GM23248 (cell line): ENCODE results near the gene GET3. TPM values are rescaled to one million over a fixed set of nuclear protein-coding genes. Genes with fewer than 3 reads are reported as not detected.

Source experiments
- DNase-seq: peaks from one replicate; pipeline ENCODE4 v3.0.0-alpha.2; 2015
- H2AFZ ChIP-seq: fragments of 200-600 bp; sonication (generic); 2 replicates; pipeline ENCODE4 v1.6.1; 2016; ENCODE audit warnings: antibody characterized with exemption
- H3F3A ChIP-seq: fragments of 200-600 bp; sonication (generic); 2 replicates; pipeline ENCODE4 v1.6.1; 2016; ENCODE audit warnings: mild to moderate bottlenecking, antibody characterized with exemption, mixed run types; ENCODE audit not compliant: insufficient read depth
- H3K27ac ChIP-seq: fragments of 200-600 bp; sonication (generic); 2 replicates; pipeline ENCODE4 v1.5.1; 2016; ENCODE audit warnings: mild to moderate bottlenecking
- H3K27me3 ChIP-seq: fragments of 200-600 bp; sonication (generic); replicated peaks from 2 replicates; pipeline ENCODE4 v1.6.1; 2016; ENCODE audit warnings: mild to moderate bottlenecking; ENCODE audit not compliant: insufficient read depth
- H3K36me3 ChIP-seq: fragments of 200-600 bp; sonication (generic); 2 replicates; pipeline ENCODE4 v1.6.1; 2016; ENCODE audit warnings: low read depth, mild to moderate bottlenecking
- H3K4me1 ChIP-seq: fragments of 200-600 bp; sonication (generic); 2 replicates; pipeline ENCODE4 v1.6.1; 2016; ENCODE audit warnings: mild to moderate bottlenecking; ENCODE audit not compliant: insufficient read depth
- H3K4me2 ChIP-seq: fragments of 200-600 bp; sonication (generic); one replicate; pipeline ENCODE4 v1.6.1; 2016; ENCODE audit warnings: mild to moderate bottlenecking; ENCODE audit not compliant: unreplicated experiment
- H3K4me3 ChIP-seq: fragments of 200-600 bp; sonication (generic); 2 replicates; pipeline ENCODE4 v1.5.1; 2016; ENCODE audit warnings: mild to moderate bottlenecking
- H3K79me2 ChIP-seq: fragments of 200-600 bp; sonication (generic); 2 replicates; pipeline ENCODE4 v1.6.1; 2016; ENCODE audit warnings: mild to moderate bottlenecking; ENCODE audit not compliant: insufficient read depth
- H3K9ac ChIP-seq: fragments of 200-600 bp; sonication (generic); 2 replicates; pipeline ENCODE4 v1.6.1; 2016; ENCODE audit warnings: mild to moderate bottlenecking
- H3K9me2 ChIP-seq: fragments of 200-600 bp; sonication (generic); 2 replicates; pipeline ENCODE4 v1.6.1; 2016; ENCODE audit warnings: mixed run types, mild to moderate bottlenecking, moderate library complexity; ENCODE audit not compliant: insufficient read depth
- H3K9me3 ChIP-seq: fragments of 200-600 bp; sonication (generic); one replicate; pipeline ENCODE4 v1.6.1; 2017; ENCODE audit warnings: low read depth
- H4K20me1 ChIP-seq: fragments of 200-600 bp; sonication (generic); 2 replicates; pipeline ENCODE4 v1.6.0; 2016; ENCODE audit not compliant: insufficient read depth
- EZH2 ChIP-seq: fragments of 200-600 bp; sonication (generic); IDR thresholded peaks from 2 replicates; pipeline ENCODE4 v1.6.1; 2018; ENCODE audit warnings: antibody characterized with exemption, mild to moderate bottlenecking; ENCODE audit not compliant: insufficient read depth, poor library complexity, severe bottlenecking
- EZH2phosphoT487 ChIP-seq: fragments of 200-600 bp; sonication (generic); IDR thresholded peaks from 2 replicates; pipeline ENCODE4 v1.6.1; 2018; ENCODE audit warnings: antibody characterized with exemption, moderate library complexity, mild to moderate bottlenecking, low read depth; ENCODE audit not compliant: insufficient read depth
- WGBS, 2 experiments: methylation state at CpG; one replicate each; pipeline ENCODE4 v1.1.6; 2015 to 2017; ENCODE audit warnings: low lambda C conversion rate in 2 of 2, low coverage in 1 of 2; ENCODE audit errors: missing lambda C conversion rate in 2 of 2; 5-methylcytosine and 5-hydroxymethylcytosine counted together
- in situ Hi-C: fragments of 300-500 bp; cut with MboI; formaldehyde crosslinking; loops from 2 replicates; pipeline ENCODE4 v1.15.0; 2020
- polyA plus RNA-seq: library from polyadenylated mRNA; unstranded; fragments of >200 nt; fragmentation: Nextera tagmentation; extraction: Ambion mirVana; gene quantifications from 2 replicates; pipeline ENCODE4 v1.2.1, GENCODE V29; 2016
- total RNA-seq: library from RNA; depleted of rRNA; stranded (reverse); fragments of >200 nt; shearing (Covaris generic); gene quantifications from 2 replicates; pipeline ENCODE4 v1.2.3, GENCODE V29; 2014

GET3 gene
- total and polyA plus RNA-seq, 2 experiments from 2014 or later = 106 to 110 TPM

DNA sequence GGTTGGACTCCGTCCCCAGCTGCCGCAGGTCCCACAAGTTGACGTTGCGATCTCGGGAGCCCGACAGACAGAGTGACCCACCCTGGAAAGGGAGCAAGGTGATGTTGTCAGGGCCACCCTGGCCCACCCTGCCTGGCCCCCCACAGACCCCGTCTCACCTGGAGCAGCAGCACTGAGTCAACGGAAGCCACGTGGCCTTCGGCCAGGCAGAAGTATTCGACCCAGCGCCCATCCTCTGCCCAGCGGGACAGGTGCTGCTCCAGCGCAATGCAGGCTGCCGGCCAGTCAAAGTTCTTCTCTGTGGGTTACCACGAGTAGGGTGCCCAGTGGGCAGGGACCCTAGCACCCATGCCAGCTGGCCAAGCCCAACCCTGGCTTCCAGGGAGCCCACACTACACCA lies 42.7 kb upstream of the GET3 start:
- no peaks in the 10 kb centered on the region for H3K9me2 ChIP-seq
- WGBS, 2 experiments = 95 to 99% methylated on average over 16 of the region's 16 CpGs
- H3K4me2 ChIP-seq = no peak overlapping the region
- no peak overlapping the region for H3K9ac ChIP-seq
- H3K79me2 ChIP-seq = peaks cover 7% of the 10 kb centered on the region
- H2AFZ ChIP-seq = no peak overlapping the region
- in situ Hi-C loops = no loop called here
- peaks cover 7% of the 10 kb centered on the region; the same call in 1 of the 2 replicates for H3K4me1 ChIP-seq
- TF ChIP-seq EZH2 = no peak
- TF ChIP-seq EZH2phosphoT487 = no peak
- H3K4me3 ChIP-seq = no peak overlapping the region
- no peak for DNase-seq
- no peaks in the 10 kb centered on the region for H3K9me3 ChIP-seq
- no peaks in the 10 kb centered on the region for H3K27me3 ChIP-seq
- no peak overlapping the region for H3K27ac ChIP-seq
- H3F3A ChIP-seq = peaks cover 18% of the 10 kb centered on the region; the same call in 1 of the 2 replicates
- no peaks in the 10 kb centered on the region for H3K36me3 ChIP-seq
- H4K20me1 ChIP-seq = no peaks in the 10 kb centered on the region

DNA sequence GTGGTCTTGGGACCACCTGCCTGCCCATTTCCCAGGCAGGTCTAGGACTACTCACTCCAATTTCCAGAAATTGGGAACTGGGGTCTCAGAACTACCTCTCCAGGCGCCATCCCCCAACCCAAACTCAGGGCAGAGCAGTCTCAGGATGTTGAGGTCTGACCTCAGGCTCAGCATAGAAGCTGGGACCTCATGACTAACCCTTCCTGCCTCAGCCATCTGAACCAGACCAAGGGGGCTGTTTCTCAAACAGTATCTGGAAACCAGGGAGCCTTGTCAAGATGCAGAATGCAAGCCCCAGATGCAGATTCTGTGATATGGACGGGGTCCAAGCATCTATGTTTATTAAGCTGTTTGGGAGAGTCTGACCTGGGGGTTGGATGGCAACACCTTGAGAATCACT lies 42.2 kb upstream of the GET3 start:
- Histone ChIP-seq H3K4me1 (peaks cover 7% of the 10 kb centered on the region; the same call in 1 of the 2 replicates), H3K27me3 (no peaks in the 10 kb centered on the region), H2AFZ (no peak overlapping the region), H3K4me2 (no peak overlapping the region), H3K4me3 (peak overlapping the region; percentile 75; the same call in 1 of the 2 replicates), H3K9me2 (no peaks in the 10 kb centered on the region), H3K79me2 (peaks cover 7% of the 10 kb centered on the region), H4K20me1 (no peaks in the 10 kb centered on the region), H3F3A (peaks cover 23% of the 10 kb centered on the region; the same call in 1 of the 2 replicates), H3K9me3 (no peaks in the 10 kb centered on the region), H3K36me3 (no peaks in the 10 kb centered on the region), H3K27ac (no peak overlapping the region), H3K9ac (peak overlapping the region; percentile 85; the same call in 1 of the 2 replicates)
- no peak for DNase-seq
- in situ Hi-C loops = no loop called here
- TF ChIP-seq EZH2 = no peak
- TF ChIP-seq EZH2phosphoT487 = no peak
- whole genome bisulfite sequencing, 2 experiments = 44 to 58% methylated on average over 2 of the region's 2 CpGs

DNA sequence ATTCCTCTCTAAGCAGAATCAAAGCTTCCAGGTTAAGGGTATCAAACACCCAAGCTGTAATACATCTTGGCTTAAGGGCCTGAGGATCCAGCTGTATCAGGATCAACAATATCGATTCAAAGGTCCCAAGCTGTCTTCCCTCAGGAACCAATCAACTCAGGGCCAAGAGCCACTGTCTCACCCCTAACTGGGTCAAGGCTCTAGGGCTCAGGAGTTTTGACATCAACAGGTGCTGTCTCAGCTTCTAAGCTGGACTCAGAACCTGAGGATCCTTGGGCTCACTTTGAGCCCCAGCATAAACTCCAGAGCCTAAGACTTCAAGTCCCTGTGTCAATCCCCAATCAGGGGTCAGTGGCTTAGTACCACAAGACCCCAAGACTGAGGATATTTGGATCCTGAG lies 41.8 kb upstream of the GET3 start:
- Histone ChIP-seq H3K4me1 (peaks cover 7% of the 10 kb centered on the region; the same call in 1 of the 2 replicates), H3K79me2 (peaks cover 7% of the 10 kb centered on the region), H3K4me2 (peak overlapping the region; percentile 75), H3K9me3 (no peaks in the 10 kb centered on the region), H3K9me2 (no peaks in the 10 kb centered on the region), H3F3A (peaks cover 24% of the 10 kb centered on the region; the same call in 1 of the 2 replicates), H2AFZ (peak overlapping the region; percentile 83; the same call in 1 of the 2 replicates), H3K27me3 (no peaks in the 10 kb centered on the region), H3K4me3 (peak overlapping the region; percentile 75), H3K9ac (peak overlapping the region; percentile 85), H3K36me3 (no peaks in the 10 kb centered on the region), H3K27ac (no peak overlapping the region), H4K20me1 (no peaks in the 10 kb centered on the region)
- in situ Hi-C loops = no loop called here
- WGBS, 2 experiments = 95 to 100% methylated on average over 1 of the region's 1 CpG
- DNase-seq = no peak
- TF ChIP-seq EZH2phosphoT487 = no peak

DNA sequence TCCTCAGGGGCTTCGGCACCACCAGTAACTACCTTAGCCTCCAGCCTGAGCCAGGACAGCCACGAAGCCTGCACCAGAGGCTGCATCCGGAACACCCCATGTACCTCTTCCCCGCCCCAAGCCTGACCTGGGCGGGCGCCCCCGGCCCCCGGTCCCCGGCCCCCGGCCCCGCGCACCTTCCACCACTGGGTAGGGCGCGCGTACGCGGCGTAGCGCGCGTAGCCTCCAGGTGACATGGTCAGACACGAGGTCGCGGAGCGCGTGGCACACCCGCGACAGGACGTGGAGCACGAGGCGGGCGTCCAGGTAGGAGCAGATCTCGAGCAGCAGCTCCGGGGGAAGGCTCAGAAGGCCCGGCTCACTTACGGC lies 41.3 kb upstream of the GET3 start:
- Histone ChIP-seq H3K4me2 (peak overlapping the region; percentile 75), H3K9ac (peak overlapping the region; percentile 85), H3K9me2 (no peaks in the 10 kb centered on the region), H3K4me1 (peaks cover 7% of the 10 kb centered on the region; the same call in 1 of the 2 replicates), H3K27ac (peak overlapping the region; percentile 58; the same call in 1 of the 2 replicates), H3K27me3 (no peaks in the 10 kb centered on the region), H3K4me3 (peak overlapping the region; percentile 75), H4K20me1 (no peaks in the 10 kb centered on the region), H3K9me3 (no peaks in the 10 kb centered on the region), H2AFZ (peak overlapping the region; percentile 83), H3F3A (peaks cover 24% of the 10 kb centered on the region; the same call in 1 of the 2 replicates), H3K36me3 (no peaks in the 10 kb centered on the region; the same call in 1 of the 2 replicates), H3K79me2 (peaks cover 7% of the 10 kb centered on the region)
- no peak for DNase-seq
- in situ Hi-C loops = no loop called here
- TF ChIP-seq EZH2 = no peak
- no peak for TF ChIP-seq EZH2phosphoT487
- 8 to 10% methylated on average over 18 to 36 of the region's 36 CpGs for WGBS, 2 experiments
